Retina (tissue), 1 donor: ENCODE measurements around the gene AHCY.
"Not testable (repeated sequence)": the region's sequence is repeated elsewhere in the genome, so short reads cannot be mapped to it uniquely, and the experiment has no call there.

Source experiments
- DNase-seq: peaks from one replicate; pipeline ENCODE4 v3.0.0-alpha.2; 2016

The AHCY gene

GRCh38 chr20:34295284-34295683, 7.9 kb downstream of the AHCY start:
- DNase-seq, result no peak

GRCh38 chr20:34294563-34294962, 8.6 kb downstream of the AHCY start:
- no peak for DNase-seq

GRCh38 chr20:34293589-34293988, 9.6 kb downstream of the AHCY start:
- no peak for DNase-seq

GRCh38 chr20:34293119-34293518, 10.0 kb downstream of the AHCY start:
- DNase-seq, result no peak

GRCh38 chr20:34292496-34292895, 10.7 kb downstream of the AHCY start:
- no peak for DNase-seq

- DNase-seq, result no peak
These were observed 12.7 kb downstream of the AHCY start for GRCh38 chr20:34290471-34290870.

GRCh38 chr20:34287500-34287899, 15.7 kb downstream of the AHCY start:
- not testable (repeated sequence) for DNase-seq

- no peak for DNase-seq
These were observed 17.7 kb downstream of the AHCY start for GRCh38 chr20:34285450-34285849.

- DNase-seq, result no peak
These were observed 19.3 kb downstream of the AHCY start for GRCh38 chr20:34283844-34284243.

GRCh38 chr20:34282041-34282440, 21.1 kb downstream of the AHCY start:
- DNase-seq, result no peak

- no peak for DNase-seq
These were observed 22.0 kb downstream of the AHCY start for GRCh38 chr20:34281177-34281576.

- no peak for DNase-seq
These were observed 28.5 kb downstream of the AHCY start for GRCh38 chr20:34274694-34275093.

GRCh38 chr20:34271956-34272355, 31.2 kb downstream of the AHCY start:
- DNase-seq, result no peak

- DNase-seq, result no peak
These were observed 33.0 kb downstream of the AHCY start for GRCh38 chr20:34269996-34270627.

GRCh38 chr20:34268851-34269636, 34.1 kb downstream of the AHCY start:
- peak; percentile 79 for DNase-seq

- DNase-seq, result no peak
These were observed 35.0 kb downstream of the AHCY start for GRCh38 chr20:34268145-34268544.

- no peak for DNase-seq
These were observed 39.0 kb downstream of the AHCY start for GRCh38 chr20:34264141-34264540.

GRCh38 chr20:34263468-34263867, 39.7 kb downstream of the AHCY start:
- DNase-seq, result not testable (repeated sequence)

- no peak for DNase-seq
These were observed 40.5 kb downstream of the AHCY start for GRCh38 chr20:34262488-34263288.

GRCh38 chr20:34260208-34260942, 42.8 kb downstream of the AHCY start:
- DNase-seq, result no peak

GRCh38 chr20:34256629-34257124, 46.5 kb downstream of the AHCY start:
- no peak for DNase-seq

- DNase-seq, result no peak
These were observed 48.2 kb downstream of the AHCY start for GRCh38 chr20:34254979-34255378.
